ENCODE measurements around the gene OSCP1.

OSCP1 gene

GRCh38 chr1:36402504-36402890, 47.8 kb downstream of the OSCP1 start:
- DNase-seq (ENCODE audit: low spot score) = no peak

GRCh38 chr1:36401602-36402503, 48.4 kb downstream of the OSCP1 start:
- no peak for DNase-seq (ENCODE audit: low spot score)

GRCh38 chr1:36400825-36401601, 49.2 kb downstream of the OSCP1 start:
- DNase-seq (ENCODE audit: low spot score) = peak; percentile 87

GRCh38 chr1:36400514-36400824, 49.8 kb downstream of the OSCP1 start:
- no peak for DNase-seq (ENCODE audit: low spot score)

GRCh38 chr1:36398370-36398977, 51.8 kb downstream of the OSCP1 start:
- no peak for DNase-seq (ENCODE audit: low spot score)

GRCh38 chr1:36397378-36398230, 52.6 kb downstream of the OSCP1 start, which contains the start of gene LSM10:
LSM10 (minus strand) TSS chr1:36397908; CDS start chr1:36394129, 3,779 bp downstream.
- DNase-seq (ENCODE audit: low spot score) = peak; percentile 86

- DNase-seq (ENCODE audit: low spot score) = no peak
These were observed 53.2 kb downstream of the OSCP1 start for GRCh38 chr1:36397083-36397377.

GRCh38 chr1:36396359-36396758, 53.9 kb downstream of the OSCP1 start:
- no peak for DNase-seq (ENCODE audit: low spot score)

- DNase-seq (ENCODE audit: low spot score) = no peak
These were observed 56.6 kb downstream of the OSCP1 start for GRCh38 chr1:36393686-36394085.

GRCh38 chr1:36392836-36393235, 57.4 kb downstream of the OSCP1 start:
- DNase-seq (ENCODE audit: low spot score) = no peak

GRCh38 chr1:36391271-36391670, 59.0 kb downstream of the OSCP1 start:
- no peak for DNase-seq (ENCODE audit: low spot score)

- no peak for DNase-seq (ENCODE audit: low spot score)
These were observed 59.8 kb downstream of the OSCP1 start for GRCh38 chr1:36390411-36390810.

- DNase-seq (ENCODE audit: low spot score) = no peak
These were observed 60.3 kb downstream of the OSCP1 start for GRCh38 chr1:36389999-36390398.

- no peak for DNase-seq (ENCODE audit: low spot score)
These were observed 61.0 kb downstream of the OSCP1 start for GRCh38 chr1:36389261-36389660.

GRCh38 chr1:36387141-36387949, 62.9 kb downstream of the OSCP1 start:
- no peak for DNase-seq (ENCODE audit: low spot score)

- peak; percentile 99 for DNase-seq (ENCODE audit: low spot score)
These were observed 63.7 kb downstream of the OSCP1 start for GRCh38 chr1:36386265-36387140.

GRCh38 chr1:36385410-36386264, 64.6 kb downstream of the OSCP1 start, which contains the start of gene STK40:
STK40 (minus strand) TSS chr1:36385924; CDS start chr1:36361332, 24,592 bp downstream.
- DNase-seq (ENCODE audit: low spot score) = peak; percentile 99

GRCh38 chr1:36384542-36385409, 65.5 kb downstream of the OSCP1 start:
- DNase-seq (ENCODE audit: low spot score) = peak; percentile 85
